Neural cell (in vitro differentiated cells): ENCODE results near the gene DSG3. TPM values are rescaled to one million over a fixed set of nuclear protein-coding genes. Genes with fewer than 3 reads are reported as not detected.

Experiments used
- polyA plus RNA-seq: library from polyadenylated mRNA; depleted of rRNA; stranded (reverse); fragments of >200 nt; gene quantifications from 2 replicates; pipeline ENCODE4 v1.2.3, GENCODE V29; 2014

The DSG3 gene
- polyA plus RNA-seq, 1 donor from 2014 or later, result not detected

Other genes starting within 250 kb of the DSG3 start
- not detected in 2 replicates for gene DSG1, start 129.6 kb upstream of the DSG3 start, polyA plus RNA-seq
- gene DSG4, start 71.0 kb upstream of the DSG3 start, polyA plus RNA-seq, result not detected in 2 replicates
- gene DSG2, start 50.4 kb downstream of the DSG3 start, polyA plus RNA-seq, result 0.94 and 1.1 TPM in 2 replicates
- gene TTR, start 144.1 kb downstream of the DSG3 start, polyA plus RNA-seq, result not detected in 2 replicates
- gene B4GALT6, start 236.8 kb downstream of the DSG3 start, polyA plus RNA-seq, result 17.8 and 19.4 TPM in 2 replicates